ENCODE measurements around the gene SLC37A2. TPM values are rescaled to one million over a fixed set of nuclear protein-coding genes. Genes with fewer than 3 reads are reported as not detected.
A peak's percentile ranks its signal among the peaks of the same experiment; 100 is the strongest.

SLC37A2 gene
- total and polyA plus RNA-seq, 2 of the 4 experiments (the other 2 are of a cell fraction): 0.72 to 1.1 TPM

DNA sequence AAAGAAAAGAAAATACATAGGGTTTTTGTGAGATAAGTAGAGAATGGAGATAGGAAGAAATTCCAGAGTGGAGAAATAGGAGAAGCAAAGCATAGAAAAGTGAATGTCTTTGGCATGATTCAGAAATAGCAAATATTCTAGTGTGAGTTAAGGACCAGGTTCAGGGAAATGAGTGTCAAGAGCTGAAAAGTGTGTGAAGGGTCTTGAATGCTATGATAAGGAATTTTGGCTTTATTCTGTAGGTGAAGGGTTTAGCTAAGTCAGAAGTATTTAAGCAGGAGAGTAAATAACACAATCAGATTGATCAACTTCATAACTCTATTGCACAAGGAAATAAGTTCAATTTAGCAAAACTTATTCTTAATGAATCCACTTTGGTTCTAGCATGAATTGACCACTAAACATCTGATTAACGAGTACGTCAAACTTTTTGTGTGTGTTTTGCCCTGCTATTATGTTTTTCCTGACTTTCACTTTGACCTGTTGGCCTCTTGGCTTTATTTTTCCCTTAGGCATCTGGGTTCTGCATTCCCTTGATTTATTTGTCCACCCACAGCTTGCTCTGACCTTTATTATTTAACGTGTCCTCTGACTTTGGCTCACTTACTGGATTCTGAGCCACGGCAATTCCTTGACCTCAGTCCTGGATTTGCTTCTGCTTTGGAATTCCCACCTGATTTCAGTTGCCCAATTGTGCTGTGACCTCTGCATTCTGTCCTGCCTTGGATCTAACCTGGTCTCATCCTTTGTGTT lies 60.3 kb downstream of the SLC37A2 start:
- H3K14ac ChIP-seq (replicated peaks; ENCODE audit: low read depth, low read length): no peak overlapping the region; the same call in 1 of the 2 replicates
- no peak overlapping the region for H3K56ac ChIP-seq (ENCODE audit: extremely low read depth, insufficient read depth, low read length)
- no TSS peak for BruUV-seq (replicated peaks)
- no peak overlapping the region for H2AK9ac ChIP-seq (replicated peaks; ENCODE audit: low read depth, low read length, poor library complexity)
- ATAC-seq (ENCODE audit: low read depth): no peak
- ChIA-PET CTCF (interaction anchor here (1.0 to 1.6 kb wide), 3 partner anchors 19 to 233 kb away, joined by 3 to 6 read pairs (median 3); no protein-coding TSS in a partner anchor), POLR2A (ENCODE audit: unreplicated experiment) (no interaction called here)
- no peak overlapping the region for H3K23ac ChIP-seq (ENCODE audit: low read depth, low read length)
- H2AFZ ChIP-seq (replicated peaks; ENCODE audit: low read length, poor library complexity): no peak overlapping the region
- H3K4me3 ChIP-seq (ENCODE audit: insufficient read depth, low read depth, low read length): no peak overlapping the region
- no peak overlapping the region for H3K9ac ChIP-seq (ENCODE audit: low read depth, low read length)
- H4K20me1 ChIP-seq (ENCODE audit: insufficient read depth, low read length): no peaks in the 10 kb centered on the region
- no peak overlapping the region for H2BK20ac ChIP-seq (ENCODE audit: low read depth, low read length)
- intact Hi-C loops (cut with micrococcal nuclease): no loop called here
- in situ Hi-C loops (cut with MboI; ENCODE audit: low sequenced_read_pairs): no loop called here
- H3K27ac ChIP-seq (ENCODE audit: insufficient read depth, low read length): no peak overlapping the region
- 86% methylated on average over 3 of the region's 4 CpGs; no CpG with 5 or more reads in 1 of the 2 experiments for WGBS, 2 experiments (ENCODE audit: extremely low coverage in 2 of 2, insufficient read length in 1 of 2)
- H4K5ac ChIP-seq (ENCODE audit: low read depth, low read length): peak overlapping the region; percentile 79
- H3K36me3 ChIP-seq (ENCODE audit: control insufficient read depth, insufficient read depth, low read length): no peaks in the 10 kb centered on the region
- peaks cover 7% of the 10 kb centered on the region for H3K4me1 ChIP-seq (ENCODE audit: control insufficient read depth, insufficient read depth, low read length)
- H3K27me3 ChIP-seq (ENCODE audit: control insufficient read depth, insufficient read depth, low read length): peaks cover 2% of the 10 kb centered on the region
- dilution Hi-C loops (cut with HindIII; ENCODE audit: low sequenced_read_pairs, unreplicated experiment): no loop called here
- H2AK5ac ChIP-seq (ENCODE audit: low read depth, low read length): no peak overlapping the region; the same call in 1 of the 2 replicates
- no peak overlapping the region for H3K4ac ChIP-seq (ENCODE audit: low read depth, low read length)
- no peaks in the 10 kb centered on the region for H3K79me1 ChIP-seq (ENCODE audit: low read depth in 1 of 2, low read length in 2 of 2)
- H3K18ac ChIP-seq (ENCODE audit: low read depth, low read length): 0 out of 2 replicates have a peak overlapping the region, but pooled peaks have one; percentile 10
- no peak overlapping the region; the same call in 1 of the 2 replicates for H4K91ac ChIP-seq (ENCODE audit: insufficient read depth, low read depth, low read length)
- no peak overlapping the region for H2BK5ac ChIP-seq (ENCODE audit: low read depth, low read length, poor library complexity, severe bottlenecking)
- no peaks in the 10 kb centered on the region for H3K9me3 ChIP-seq (ENCODE audit: control insufficient read depth, insufficient read depth, low read length)
- H2BK120ac ChIP-seq (ENCODE audit: low read depth, low read length): no peak overlapping the region
- no peak overlapping the region for H2BK15ac ChIP-seq (ENCODE audit: low read depth, low read length)
- no peaks in the 10 kb centered on the region for H3K9me1 ChIP-seq (ENCODE audit: insufficient read depth, low read length)
- peak overlapping the region; percentile 41 for H3K4me2 ChIP-seq (ENCODE audit: low read depth, low read length)
- peak overlapping the region in 1 of 2 experiments; percentile 78; a peak in 3 of 4 replicates for H4K8ac ChIP-seq (ENCODE audit: low read depth in 2 of 2, low read length in 2 of 2)
- peak; percentile 28 for DNase-seq
- TF ChIP-seq FOS (IDR thresholded peaks at IDR 0.05; ENCODE audit: low read depth, low read length) (no peak), MAFK (IDR thresholded peaks at IDR 0.05; ENCODE audit: low read depth, low read length) (no peak), RFX5 (IDR thresholded peaks at IDR 0.05; ENCODE audit: low read depth, low read length) (no peak), MXI1 (IDR thresholded peaks at IDR 0.05; ENCODE audit: borderline replicate concordance, low read depth, low read length) (no peak), POLR2A (IDR thresholded peaks at IDR 0.05; ENCODE audit: low read depth, low read length) (no peak), RAD21 (IDR thresholded peaks at IDR 0.05; ENCODE audit: low read length) (no peak), CHD1 (IDR thresholded peaks at IDR 0.05; ENCODE audit: low read depth, low read length) (no peak), BHLHE40 (IDR thresholded peaks at IDR 0.05; ENCODE audit: low read depth, low read length) (no peak), CEBPB (IDR thresholded peaks at IDR 0.05; ENCODE audit: low read depth, low read length) (no peak), RCOR1 (IDR thresholded peaks at IDR 0.05; ENCODE audit: insufficient replicate concordance, low read length) (no peak), NFE2L2 (IDR thresholded peaks at IDR 0.05; ENCODE audit: low read depth, low read length) (no peak), MAZ (IDR thresholded peaks at IDR 0.05; ENCODE audit: borderline replicate concordance, low read depth, low read length) (no peak)
- TF ChIP-seq, protein P1, sequence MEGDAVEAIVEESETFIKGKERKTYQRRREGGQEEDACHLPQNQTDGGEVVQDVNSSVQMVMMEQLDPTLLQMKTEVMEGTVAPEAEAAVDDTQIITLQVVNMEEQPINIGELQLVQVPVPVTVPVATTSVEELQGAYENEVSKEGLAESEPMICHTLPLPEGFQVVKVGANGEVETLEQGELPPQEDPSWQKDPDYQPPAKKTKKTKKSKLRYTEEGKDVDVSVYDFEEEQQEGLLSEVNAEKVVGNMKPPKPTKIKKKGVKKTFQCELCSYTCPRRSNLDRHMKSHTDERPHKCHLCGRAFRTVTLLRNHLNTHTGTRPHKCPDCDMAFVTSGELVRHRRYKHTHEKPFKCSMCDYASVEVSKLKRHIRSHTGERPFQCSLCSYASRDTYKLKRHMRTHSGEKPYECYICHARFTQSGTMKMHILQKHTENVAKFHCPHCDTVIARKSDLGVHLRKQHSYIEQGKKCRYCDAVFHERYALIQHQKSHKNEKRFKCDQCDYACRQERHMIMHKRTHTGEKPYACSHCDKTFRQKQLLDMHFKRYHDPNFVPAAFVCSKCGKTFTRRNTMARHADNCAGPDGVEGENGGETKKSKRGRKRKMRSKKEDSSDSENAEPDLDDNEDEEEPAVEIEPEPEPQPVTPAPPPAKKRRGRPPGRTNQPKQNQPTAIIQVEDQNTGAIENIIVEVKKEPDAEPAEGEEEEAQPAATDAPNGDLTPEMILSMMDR (conservative IDR thresholded peaks at IDR 0.05; ENCODE audit: low read depth, low read length): no peak
- TF ChIP-seq, protein P2, sequence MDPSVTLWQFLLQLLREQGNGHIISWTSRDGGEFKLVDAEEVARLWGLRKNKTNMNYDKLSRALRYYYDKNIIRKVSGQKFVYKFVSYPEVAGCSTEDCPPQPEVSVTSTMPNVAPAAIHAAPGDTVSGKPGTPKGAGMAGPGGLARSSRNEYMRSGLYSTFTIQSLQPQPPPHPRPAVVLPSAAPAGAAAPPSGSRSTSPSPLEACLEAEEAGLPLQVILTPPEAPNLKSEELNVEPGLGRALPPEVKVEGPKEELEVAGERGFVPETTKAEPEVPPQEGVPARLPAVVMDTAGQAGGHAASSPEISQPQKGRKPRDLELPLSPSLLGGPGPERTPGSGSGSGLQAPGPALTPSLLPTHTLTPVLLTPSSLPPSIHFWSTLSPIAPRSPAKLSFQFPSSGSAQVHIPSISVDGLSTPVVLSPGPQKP (IDR thresholded peaks at IDR 0.05; ENCODE audit: borderline replicate concordance, low read depth, low read length): no peak
- TF ChIP-seq, protein P3, sequence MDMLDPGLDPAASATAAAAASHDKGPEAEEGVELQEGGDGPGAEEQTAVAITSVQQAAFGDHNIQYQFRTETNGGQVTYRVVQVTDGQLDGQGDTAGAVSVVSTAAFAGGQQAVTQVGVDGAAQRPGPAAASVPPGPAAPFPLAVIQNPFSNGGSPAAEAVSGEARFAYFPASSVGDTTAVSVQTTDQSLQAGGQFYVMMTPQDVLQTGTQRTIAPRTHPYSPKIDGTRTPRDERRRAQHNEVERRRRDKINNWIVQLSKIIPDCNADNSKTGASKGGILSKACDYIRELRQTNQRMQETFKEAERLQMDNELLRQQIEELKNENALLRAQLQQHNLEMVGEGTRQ (IDR thresholded peaks at IDR 0.05; ENCODE audit: low read depth, low read length): no peak

All from IMR-90 (cell line).